Sigmoid colon (tissue), 7 donors: ENCODE measurements around the gene POU6F2. TPM values are rescaled to one million over a fixed set of nuclear protein-coding genes. Genes with fewer than 3 reads are reported as not detected.

Experiments used
- DNase-seq: peaks from one replicate; pipeline ENCODE4 v3.0.0-alpha.2; 2019
- H3K27ac ChIP-seq, 4 donors: fragments of 200-600 bp; sonication (generic); one replicate each; pipeline ENCODE4 v1.5.1; 2016 to 2019; ENCODE audit warnings: mild to moderate bottlenecking in 1 of 4
- H3K27me3 ChIP-seq, 3 donors: fragments of 200-600 bp; sonication (generic); one replicate each; pipeline ENCODE4 v1.5.1; 2019; ENCODE audit warnings: mild to moderate bottlenecking in 1 of 3
- H3K36me3 ChIP-seq, 4 donors: fragments of 200-600 bp; sonication (generic); one replicate each; pipeline ENCODE4 v1.5.1; 2016 to 2019
- H3K4me1 ChIP-seq, 4 donors: fragments of 200-600 bp; sonication (generic); one replicate each; pipeline ENCODE4 v1.5.1; 2017 to 2019
- H3K4me3 ChIP-seq, 4 donors: fragments of 200-600 bp; sonication (generic); one replicate each; pipeline ENCODE4 v1.5.1; 2017 to 2019; ENCODE audit warnings: mild to moderate bottlenecking in 2 of 4, moderate library complexity in 1 of 4
- H3K9me3 ChIP-seq, 4 donors: fragments of 200-600 bp in 3 of 4; sonication (generic) in 3 of 4; one replicate each; pipeline versions ENCODE4 v1.5.1 to v1.6.1; 2013 to 2019
- CTCF ChIP-seq, 4 experiments: fragments of 450-650 bp in 3 of 4; fragments of 200-600 bp in 1 of 4; IDR thresholded peaks; one replicate each; pipeline ENCODE4 v1.5.1; 2016 to 2019; ENCODE audit warnings: antibody characterized with exemption in 4 of 4, mild to moderate bottlenecking in 3 of 4, moderate library complexity in 2 of 4
- EP300 ChIP-seq, 4 donors: sonication (generic); formaldehyde crosslinking; IDR thresholded peaks; one replicate each; pipeline ENCODE4 v1.6.1; 2017; ENCODE audit warnings: antibody characterized with exemption in 4 of 4
- POLR2A ChIP-seq, 2 donors: fragments of 450-650 bp; IDR thresholded peaks; one replicate each; pipeline ENCODE4 v1.6.1; 2016; ENCODE audit warnings: antibody characterized with exemption in 2 of 2, mild to moderate bottlenecking in 2 of 2, moderate library complexity in 2 of 2
- POLR2AphosphoS5 ChIP-seq, 4 donors: sonication (generic); formaldehyde crosslinking; IDR thresholded peaks; one replicate each; pipeline ENCODE4 v1.6.1; 2017; ENCODE audit warnings: antibody characterized with exemption in 4 of 4
- WGBS, 2 donors: extraction: QIAGEN DNeasy Blood & Tissue Kit; methylation state at CpG; one replicate each; pipeline ENCODE4 v1.1.7; 2013; 5-methylcytosine and 5-hydroxymethylcytosine counted together
- intact Hi-C: fragments of 100-400 bp; cut with DNase I; formaldehyde crosslinking; loops from one replicate; pipeline ENCODE4 v1.15.1; 2023
- polyA plus RNA-seq, 3 donors: library from polyadenylated mRNA; stranded (reverse); fragments of 200-250 nt; gene quantifications; one replicate each; pipeline ENCODE4 v1.2.3, GENCODE V29; 2013
- total RNA-seq, 4 donors: library from RNA; depleted of rRNA; stranded (reverse); fragments of >200 nt; gene quantifications; one replicate each; pipeline ENCODE4 v1.1.0, GENCODE V29; 2016
- donor health status: healthy with polysubstance abuse.
- donor health status: Bipolar disorder and iron deficiency.
- donor health status: healthy.

POU6F2 gene
- total and polyA plus RNA-seq, 7 donors = 0.04 TPM; not detected in 6

- Histone ChIP-seq H3K4me1 (no peaks in the 10 kb centered on the region), H3K36me3 (no peaks in the 10 kb centered on the region), H3K27ac (no peak overlapping the region), H3K4me3 (no peak overlapping the region), H3K9me3 (no peaks in the 10 kb centered on the region), H3K27me3 (no peaks in the 10 kb centered on the region)
- DNase-seq = no peak
- intact Hi-C loops = no loop called here
- no peak for TF ChIP-seq POLR2AphosphoS5 (IDR thresholded peaks at IDR 0.05)
- TF ChIP-seq POLR2A (IDR thresholded peaks at IDR 0.05) = no peak
- no peak for TF ChIP-seq EP300 (IDR thresholded peaks at IDR 0.05)
- TF ChIP-seq CTCF (IDR thresholded peaks at IDR 0.05) = no peak
- WGBS, 2 donors = 91 to 93% methylated on average over 3 of the region's 3 CpGs
Observed at GRCh38 chr7:39405581-39405980, 427.9 kb downstream of the POU6F2 start.

GRCh38 chr7:39406467-39406866 is 428.8 kb downstream of the POU6F2 start:
- Histone ChIP-seq H3K36me3 (no peaks in the 10 kb centered on the region), H3K27ac (no peak overlapping the region), H3K27me3 (no peaks in the 10 kb centered on the region), H3K9me3 (no peaks in the 10 kb centered on the region), H3K4me1 (no peaks in the 10 kb centered on the region), H3K4me3 (no peak overlapping the region)
- no peak for TF ChIP-seq CTCF (IDR thresholded peaks at IDR 0.05)
- TF ChIP-seq EP300 (IDR thresholded peaks at IDR 0.05) = no peak
- TF ChIP-seq POLR2A (IDR thresholded peaks at IDR 0.05) = no peak
- no peak for TF ChIP-seq POLR2AphosphoS5 (IDR thresholded peaks at IDR 0.05)
- intact Hi-C loops = no loop called here
- no peak for DNase-seq
- 20 to 65% methylated on average over 10 of the region's 10 CpGs for WGBS, 2 donors

GRCh38 chr7:39407137-39407536 is 429.4 kb downstream of the POU6F2 start:
- TF ChIP-seq POLR2AphosphoS5 (IDR thresholded peaks at IDR 0.05) = no peak
- TF ChIP-seq EP300 (IDR thresholded peaks at IDR 0.05) = no peak
- TF ChIP-seq CTCF (IDR thresholded peaks at IDR 0.05) = no peak
- no peak for TF ChIP-seq POLR2A (IDR thresholded peaks at IDR 0.05)
- DNase-seq = no peak
- Histone ChIP-seq H3K4me1 (no peaks in the 10 kb centered on the region), H3K9me3 (no peaks in the 10 kb centered on the region), H3K4me3 (no peak overlapping the region), H3K36me3 (no peaks in the 10 kb centered on the region), H3K27ac (no peak overlapping the region), H3K27me3 (no peaks in the 10 kb centered on the region)
- intact Hi-C loops = no loop called here
- WGBS, 2 donors = 48 to 59% methylated on average over 4 of the region's 4 CpGs

- intact Hi-C loops = no loop called here
- WGBS, 2 donors = 57 to 77% methylated on average over 8 of the region's 8 CpGs
- DNase-seq = no peak
- no peaks in the 10 kb centered on the region for H3K9me3 ChIP-seq
- TF ChIP-seq CTCF (IDR thresholded peaks at IDR 0.05) = no peak
- TF ChIP-seq POLR2AphosphoS5 (IDR thresholded peaks at IDR 0.05) = no peak
- TF ChIP-seq POLR2A (IDR thresholded peaks at IDR 0.05) = no peak
- TF ChIP-seq EP300 (IDR thresholded peaks at IDR 0.05) = no peak
- H3K27me3 ChIP-seq = no peaks in the 10 kb centered on the region
- H3K27ac ChIP-seq = no peak overlapping the region
- no peak overlapping the region for H3K4me3 ChIP-seq
- no peaks in the 10 kb centered on the region for H3K4me1 ChIP-seq
- H3K36me3 ChIP-seq = no peaks in the 10 kb centered on the region
Observed at GRCh38 chr7:39407723-39408122, 430.0 kb downstream of the POU6F2 start.

- 77 to 89% methylated on average over 1 of the region's 1 CpG for WGBS, 2 donors
- Histone ChIP-seq H3K4me1 (peaks cover 0 to 6% (median 1%) of the 10 kb centered on the region in 4 donors), H3K9me3 (no peaks in the 10 kb centered on the region), H3K27ac (no peak overlapping the region), H3K27me3 (no peaks in the 10 kb centered on the region), H3K4me3 (no peak overlapping the region), H3K36me3 (no peaks in the 10 kb centered on the region)
- no peak for DNase-seq
- intact Hi-C loops = no loop called here
- TF ChIP-seq CTCF (IDR thresholded peaks at IDR 0.05) = no peak
Observed at GRCh38 chr7:39408906-39409305, 431.2 kb downstream of the POU6F2 start.
